Kidney tubule cell (primary cell): Measurements from ENCODE around the gene DNMT3L.

ENCODE experiments used
- DNase-seq: peaks from one replicate; pipeline ENCODE4 v3.0.0-alpha.2; 2018; ENCODE audit warnings: low spot score

The DNMT3L gene

DNA sequence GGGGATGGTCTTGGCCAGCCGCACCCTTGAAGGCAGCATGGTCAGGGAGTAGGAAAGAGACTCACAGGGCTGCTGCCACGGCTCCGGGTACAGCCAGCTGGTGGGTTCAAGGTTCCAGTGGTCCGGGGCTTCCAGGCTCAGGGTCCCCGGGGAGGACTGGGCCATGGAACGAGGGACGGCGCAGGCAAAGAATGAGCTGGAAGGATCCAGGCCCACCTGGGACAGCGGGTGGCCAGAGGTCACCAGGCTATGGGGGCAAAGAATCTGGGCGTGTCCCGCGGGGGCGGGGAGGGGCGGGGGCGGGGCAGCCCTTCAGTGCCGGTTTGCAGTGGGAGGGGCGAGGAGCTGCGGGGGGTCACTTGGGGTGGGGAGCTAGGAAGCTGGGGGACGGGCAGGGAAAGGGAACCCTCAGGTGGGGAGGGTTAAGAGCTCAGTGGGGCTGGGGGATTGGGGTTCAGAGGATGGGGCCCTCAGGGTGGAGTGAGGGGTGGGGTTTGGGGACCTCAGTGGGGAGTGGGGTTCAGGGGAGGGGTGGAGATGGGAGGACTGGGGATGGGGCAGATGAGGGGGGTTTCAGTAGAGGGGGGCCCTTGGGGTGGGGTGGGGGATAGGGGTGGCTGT, at the start of gene DNMT3L:
TSS of gene DNMT3L (minus strand) at position 223 of the 621 bp plus-strand sequence. CDS start 638 bp downstream, outside the sequence.
- DNase-seq = no peak

GRCh38 chr21:44310628-44311507, 49.2 kb upstream of the DNMT3L start:
- no peak for DNase-seq

DNA sequence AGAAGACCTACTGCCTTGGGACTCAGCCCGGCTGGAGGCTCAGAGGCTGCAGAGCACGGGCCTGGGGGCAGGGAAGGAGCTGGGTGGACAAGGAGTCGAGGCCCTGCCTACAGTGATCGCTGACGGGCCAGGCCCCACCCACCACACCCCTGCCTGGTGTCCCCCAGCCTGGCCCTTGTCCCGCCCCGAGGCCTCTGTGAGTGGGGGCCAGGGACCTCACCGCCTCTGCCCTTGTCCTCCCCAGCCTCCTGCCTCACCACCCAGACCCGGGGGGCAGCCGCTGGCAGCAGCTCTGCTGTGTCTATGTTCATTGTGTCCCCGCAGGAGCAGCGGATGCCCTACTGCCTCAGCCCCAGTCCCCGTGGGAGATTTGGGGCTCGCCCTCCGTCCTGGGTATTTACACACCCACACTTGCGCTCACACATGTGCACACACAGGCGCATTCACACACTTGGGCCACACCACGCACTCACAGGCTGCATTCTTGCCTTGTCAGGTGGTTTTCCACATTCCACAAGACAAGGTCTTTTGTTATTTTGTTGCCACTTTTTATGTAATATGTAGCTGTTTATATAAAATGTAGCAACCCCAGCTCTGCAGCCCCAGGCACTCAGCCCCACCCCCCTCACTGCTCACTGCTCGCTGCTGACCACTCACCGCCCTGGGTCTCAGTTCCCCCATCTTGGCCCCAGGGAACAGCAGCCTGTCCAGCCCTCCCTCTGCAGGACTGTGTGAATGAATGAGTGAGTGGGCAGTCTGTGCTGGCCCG, 45.4 kb upstream of the DNMT3L start:
- DNase-seq = no peak

- no peak for DNase-seq
Observed at GRCh38 chr21:44305691-44306090, 44.0 kb upstream of the DNMT3L start.

DNA sequence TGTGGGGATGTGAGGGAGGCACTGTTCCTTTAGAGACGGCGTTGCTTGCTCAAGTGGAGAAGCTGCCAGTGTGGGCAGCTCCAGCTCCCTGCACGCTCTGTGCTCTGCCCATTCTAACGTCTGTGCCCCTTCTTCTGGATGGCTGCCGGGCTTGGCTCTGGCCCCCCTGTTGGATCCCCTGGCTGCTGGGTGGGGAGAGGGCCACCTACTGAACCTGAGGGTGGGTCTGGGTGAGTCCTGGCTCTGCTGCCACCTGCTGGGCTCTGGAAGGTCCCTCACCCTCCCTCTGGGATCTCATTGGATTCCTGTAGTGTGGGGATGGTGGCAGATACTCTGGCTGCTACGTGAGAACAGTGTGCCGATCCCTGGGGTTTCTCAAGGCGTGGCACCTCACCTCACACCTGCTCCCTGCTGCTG, 43.2 kb upstream of the DNMT3L start:
- DNase-seq = peak; percentile 63

DNA sequence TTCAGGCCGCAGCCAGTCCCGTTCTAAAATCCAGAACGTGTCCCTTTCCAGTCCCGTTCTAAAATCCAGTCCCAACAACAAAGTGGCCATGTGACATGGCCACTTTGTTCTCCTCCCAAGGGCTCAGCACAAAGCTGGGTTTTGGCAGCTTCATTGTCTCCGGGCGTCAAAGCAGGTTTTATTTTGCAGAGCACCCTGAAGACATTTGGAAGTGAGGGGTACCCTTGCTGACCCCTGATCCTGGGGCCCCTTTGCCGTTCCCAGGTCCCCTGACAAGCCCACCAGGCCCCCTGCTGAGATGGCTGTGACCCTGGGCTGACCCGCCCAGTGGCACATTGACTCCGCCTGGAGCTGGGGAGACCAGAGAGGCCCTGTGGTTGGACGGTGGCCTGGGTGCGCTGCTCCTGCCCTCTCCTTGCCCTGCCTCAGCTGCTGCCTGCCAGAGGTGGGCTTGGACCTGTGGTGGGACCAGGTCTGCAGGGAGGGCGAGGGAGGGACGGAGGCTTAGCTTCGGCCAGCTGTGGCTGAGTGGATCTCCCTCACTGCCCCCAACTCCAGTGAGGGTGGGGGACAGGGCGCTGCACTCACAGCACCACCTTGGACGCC, 42.4 kb upstream of the DNMT3L start:
- DNase-seq = no peak

GRCh38 chr21:44303490-44303981, 41.8 kb upstream of the DNMT3L start:
- DNase-seq = peak; percentile 87

- DNase-seq = peak; percentile 61
Observed at GRCh38 chr21:44302573-44303401, 41.1 kb upstream of the DNMT3L start.

GRCh38 chr21:44301961-44302406, 40.3 kb upstream of the DNMT3L start:
- peak; percentile 64 for DNase-seq

GRCh38 chr21:44301141-44301540, 39.4 kb upstream of the DNMT3L start:
- DNase-seq = no peak

DNA sequence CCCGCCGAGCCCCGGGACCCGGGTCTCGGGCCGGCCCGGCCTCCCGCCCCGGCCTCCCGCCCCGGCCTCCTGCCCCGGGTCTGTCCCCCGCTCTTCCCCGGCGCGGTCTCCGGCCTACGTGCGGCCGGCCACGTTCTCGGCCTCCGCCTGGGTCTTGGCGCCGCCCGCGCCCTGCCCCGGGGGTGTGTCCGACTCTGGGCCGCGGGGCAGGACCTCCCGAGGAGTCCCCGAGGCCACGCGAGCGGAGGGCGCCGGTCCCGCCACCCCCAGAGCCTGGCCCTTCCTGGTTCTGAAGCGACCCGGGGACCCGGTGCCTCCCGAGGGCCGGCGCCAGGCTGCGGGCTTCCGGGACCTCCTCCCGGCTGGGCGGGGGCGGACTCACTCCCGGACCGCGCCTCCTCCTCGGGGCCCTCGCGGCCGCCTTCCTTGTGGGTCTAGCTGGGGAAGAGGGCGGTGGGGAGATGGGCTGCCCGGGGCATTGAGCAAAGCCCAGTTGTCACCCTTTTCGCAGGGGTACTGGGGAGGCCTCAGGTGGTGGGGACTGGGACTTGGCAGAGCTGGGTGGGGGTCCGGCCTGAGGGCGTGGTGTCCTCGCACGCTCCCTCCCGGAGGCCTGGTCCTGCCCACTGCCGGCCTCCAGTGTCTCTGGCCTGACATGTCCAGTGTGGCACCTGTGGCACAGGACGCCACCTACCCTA, 38.7 kb upstream of the DNMT3L start:
- DNase-seq = peak; percentile 72

GRCh38 chr21:44299458-44300261, 38.0 kb upstream of the DNMT3L start, which contains the start of gene PFKL:
PFKL (plus strand) TSS chr21:44300053; CDS start chr21:44300106, 53 bp downstream.
- DNase-seq = peak; percentile 74

GRCh38 chr21:44299085-44299457, 37.4 kb upstream of the DNMT3L start:
- no peak for DNase-seq

DNA sequence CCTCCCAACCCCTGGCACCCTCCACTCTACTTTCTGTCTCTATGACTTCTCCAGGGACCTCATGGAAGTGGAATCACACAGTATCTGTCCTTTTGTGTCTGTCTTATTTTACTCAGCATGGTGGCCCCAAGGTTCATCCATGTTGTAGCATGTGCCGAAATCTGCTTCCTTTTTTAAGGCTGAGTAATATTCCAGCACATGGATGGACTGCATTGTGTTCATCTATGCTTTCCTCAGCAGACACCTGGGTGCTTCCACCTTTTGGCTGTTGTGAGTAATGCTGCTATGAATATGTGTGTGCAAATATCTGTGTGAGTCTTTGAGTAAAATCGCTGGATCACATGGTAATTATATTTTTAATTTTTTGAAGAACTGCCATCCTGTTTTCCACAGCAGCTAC, 36.6 kb upstream of the DNMT3L start:
- peak; percentile 17 for DNase-seq

- DNase-seq = peak; percentile 85
Observed at GRCh38 chr21:44297525-44298290, 36.0 kb upstream of the DNMT3L start.

DNA sequence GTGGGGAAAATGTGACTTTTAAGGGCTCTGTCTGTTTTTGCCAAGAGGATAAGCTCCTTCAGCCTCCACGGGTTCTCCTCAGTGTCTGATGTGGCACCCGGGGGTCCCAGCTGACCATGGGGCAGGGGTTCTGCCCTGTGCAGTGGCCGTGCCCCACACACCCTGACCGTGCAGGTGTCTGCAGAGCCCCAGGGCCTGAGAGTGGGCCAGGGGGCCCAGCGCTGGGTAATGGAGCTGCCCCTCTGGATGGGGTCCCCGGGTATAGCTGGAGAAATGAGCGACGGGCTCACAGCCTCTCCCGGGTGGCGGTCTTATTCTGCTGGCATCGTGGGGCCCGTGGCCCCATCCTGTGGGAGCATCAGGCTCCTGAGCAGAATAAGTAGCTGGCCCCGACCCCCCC, 35.2 kb upstream of the DNMT3L start:
- no peak for DNase-seq

DNA sequence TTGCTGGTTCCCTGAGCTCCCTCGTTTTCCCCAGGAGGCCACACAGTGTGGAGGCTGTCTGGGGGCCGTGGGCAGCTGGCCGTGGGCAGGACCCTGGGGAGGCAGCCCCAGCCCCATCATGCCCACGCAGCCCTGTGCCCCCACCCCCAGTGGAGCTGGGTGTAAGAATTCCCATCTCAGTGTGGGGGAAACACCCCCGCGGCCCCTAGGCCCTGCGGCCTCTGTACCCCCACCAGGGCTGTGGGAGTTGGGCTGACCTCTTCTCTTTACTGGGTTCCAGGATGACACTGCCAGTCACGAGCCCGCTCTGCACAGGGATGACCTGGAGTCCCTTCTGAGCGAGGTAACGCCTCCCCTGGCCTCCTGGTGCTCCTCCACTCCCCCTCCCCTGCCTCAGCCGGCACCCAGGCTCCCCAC, 34.4 kb upstream of the DNMT3L start:
- DNase-seq = no peak

- no peak for DNase-seq
Observed at GRCh38 chr21:44295646-44296045, 33.9 kb upstream of the DNMT3L start.

DNA sequence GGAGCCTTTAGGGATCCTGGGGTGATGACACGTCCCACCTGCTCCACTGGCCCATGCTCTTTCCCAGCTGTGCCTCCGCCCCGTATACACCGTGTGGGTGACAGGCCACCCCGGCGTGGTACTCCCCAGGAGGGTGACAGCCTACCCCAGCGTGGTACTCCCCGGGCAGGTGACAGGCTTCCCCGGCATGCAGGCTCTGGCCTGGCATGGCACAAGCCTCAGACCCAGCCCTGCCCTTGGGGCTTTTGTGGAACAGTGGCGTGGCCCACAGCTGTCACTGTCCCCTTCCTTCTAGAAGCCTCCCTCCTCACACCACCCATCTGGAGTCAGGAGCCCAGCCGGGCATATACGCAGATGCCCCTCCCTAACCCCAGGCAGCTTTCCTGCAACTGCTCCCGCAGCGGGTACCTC, 33.5 kb upstream of the DNMT3L start:
- no peak for DNase-seq
